Neutrophil (primary cell): Measurements from ENCODE around the gene NDOR1.

Experiments used
- H3K27ac ChIP-seq: fragments of 200-600 bp; sonication (generic); 2 replicates; pipeline ENCODE4 v1.5.1; 2016; ENCODE audit warnings: mild to moderate bottlenecking, moderate library complexity
- H3K27me3 ChIP-seq: fragments of 200-600 bp; sonication (generic); 2 replicates; pipeline ENCODE4 v1.6.0; 2016; ENCODE audit warnings: mild to moderate bottlenecking
- H3K36me3 ChIP-seq: fragments of 200-600 bp; sonication (generic); 2 replicates; pipeline ENCODE4 v1.5.1; 2017
- H3K4me1 ChIP-seq, 2 experiments: fragments of 200-600 bp in 1 of 2; sonication (generic) in 1 of 2; 1 replicate in 1 of 2; 2 replicates in 1 of 2; pipeline versions ENCODE4 v1.5.1 to v1.6.1; 2013 to 2016; ENCODE audit warnings: low read depth in 1 of 2, low read length in 1 of 2, mild to moderate bottlenecking in 1 of 2, moderate library complexity in 1 of 2; ENCODE audit not compliant: control insufficient read depth in 1 of 2, insufficient read depth in 1 of 2
- H3K4me3 ChIP-seq, 2 experiments: fragments of 200-600 bp in 1 of 2; sonication (generic) in 1 of 2; 1 replicate in 1 of 2; 2 replicates in 1 of 2; pipeline ENCODE4 v1.5.1; 2013 to 2016; ENCODE audit warnings: low read depth in 1 of 2, low read length in 1 of 2, mild to moderate bottlenecking in 1 of 2, moderate library complexity in 1 of 2
- H3K9me3 ChIP-seq: fragments of 200-600 bp; sonication (generic); 2 replicates; pipeline ENCODE4 v1.5.1; 2016
- TF ChIP-seq, protein P1 (sequence below): fragments of 200-600 bp; sonication (generic); IDR thresholded peaks from 2 replicates; pipeline ENCODE4 v1.5.1; 2016; ENCODE audit warnings: antibody characterized with exemption

NDOR1 gene

GRCh38 chr9:137159105-137160053 lies 46.1 kb upstream of the NDOR1 start:
- TF ChIP-seq, protein P1, sequence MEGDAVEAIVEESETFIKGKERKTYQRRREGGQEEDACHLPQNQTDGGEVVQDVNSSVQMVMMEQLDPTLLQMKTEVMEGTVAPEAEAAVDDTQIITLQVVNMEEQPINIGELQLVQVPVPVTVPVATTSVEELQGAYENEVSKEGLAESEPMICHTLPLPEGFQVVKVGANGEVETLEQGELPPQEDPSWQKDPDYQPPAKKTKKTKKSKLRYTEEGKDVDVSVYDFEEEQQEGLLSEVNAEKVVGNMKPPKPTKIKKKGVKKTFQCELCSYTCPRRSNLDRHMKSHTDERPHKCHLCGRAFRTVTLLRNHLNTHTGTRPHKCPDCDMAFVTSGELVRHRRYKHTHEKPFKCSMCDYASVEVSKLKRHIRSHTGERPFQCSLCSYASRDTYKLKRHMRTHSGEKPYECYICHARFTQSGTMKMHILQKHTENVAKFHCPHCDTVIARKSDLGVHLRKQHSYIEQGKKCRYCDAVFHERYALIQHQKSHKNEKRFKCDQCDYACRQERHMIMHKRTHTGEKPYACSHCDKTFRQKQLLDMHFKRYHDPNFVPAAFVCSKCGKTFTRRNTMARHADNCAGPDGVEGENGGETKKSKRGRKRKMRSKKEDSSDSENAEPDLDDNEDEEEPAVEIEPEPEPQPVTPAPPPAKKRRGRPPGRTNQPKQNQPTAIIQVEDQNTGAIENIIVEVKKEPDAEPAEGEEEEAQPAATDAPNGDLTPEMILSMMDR = no peak
- Histone ChIP-seq H3K36me3 (no peaks in the 10 kb centered on the region), H3K4me1 (peaks cover 3 to 7% of the 10 kb centered on the region in 2 experiments), H3K27me3 (peaks cover 100% of the 10 kb centered on the region), H3K27ac (no peak overlapping the region), H3K4me3 (no peak overlapping the region), H3K9me3 (no peaks in the 10 kb centered on the region)

DNA sequence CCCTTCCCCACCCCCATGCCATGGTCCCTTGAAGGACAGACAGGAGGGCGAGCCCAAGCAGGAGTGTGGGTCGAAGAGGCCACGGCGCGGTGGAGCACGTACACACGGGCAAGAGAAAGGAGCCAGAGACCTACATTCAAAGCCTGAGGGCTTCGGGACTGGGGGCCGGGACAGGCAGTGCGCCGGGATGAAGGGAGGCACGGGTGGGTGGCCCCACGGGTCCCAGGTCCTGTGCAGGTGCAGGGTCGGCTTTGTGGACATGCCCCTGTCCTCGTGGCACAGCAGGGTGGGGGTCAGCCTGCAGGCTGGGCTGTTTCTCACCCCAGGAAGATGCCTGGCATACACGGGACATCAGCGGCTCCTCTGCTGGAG lies 45.5 kb upstream of the NDOR1 start:
- no peak overlapping the region for H3K4me3 ChIP-seq
- peaks cover 100% of the 10 kb centered on the region for H3K27me3 ChIP-seq
- no peaks in the 10 kb centered on the region for H3K36me3 ChIP-seq
- H3K27ac ChIP-seq = no peak overlapping the region
- H3K9me3 ChIP-seq = no peaks in the 10 kb centered on the region
- H3K4me1 ChIP-seq = peaks cover 3 to 7% of the 10 kb centered on the region in 2 experiments
- TF ChIP-seq, protein P1 = no peak

GRCh38 chr9:137160716-137161557 lies 44.6 kb upstream of the NDOR1 start:
- H3K27me3 ChIP-seq = peaks cover 100% of the 10 kb centered on the region
- no peaks in the 10 kb centered on the region for H3K36me3 ChIP-seq
- no peak overlapping the region for H3K4me3 ChIP-seq
- H3K4me1 ChIP-seq = peaks cover 3 to 7% of the 10 kb centered on the region in 2 experiments
- no peaks in the 10 kb centered on the region for H3K9me3 ChIP-seq
- no peak overlapping the region for H3K27ac ChIP-seq
- TF ChIP-seq, protein P1 = no peak

- TF ChIP-seq, protein P1 = no peak
- Histone ChIP-seq H3K9me3 (no peaks in the 10 kb centered on the region), H3K4me1 (peaks cover 0 to 7% of the 10 kb centered on the region in 2 experiments), H3K27ac (no peak overlapping the region), H3K36me3 (no peaks in the 10 kb centered on the region), H3K4me3 (no peak overlapping the region), H3K27me3 (peaks cover 100% of the 10 kb centered on the region)
Observed at GRCh38 chr9:137161558-137162486, 43.7 kb upstream of the NDOR1 start.
